Keratinocyte (primary cell): Measurements from ENCODE around the gene STUB1. TPM values are rescaled to one million over a fixed set of nuclear protein-coding genes. Genes with fewer than 3 reads are reported as not detected.

Source experiments
- DNase-seq: peaks from one replicate; pipeline ENCODE4 v3.0.0-alpha.2; 2011; ENCODE audit warnings: low read depth, missing footprints, low spot score
- FAIRE-seq: peaks from 2 replicates; lab custom pipeline; 2011; peaks lifted over from hg19 to GRCh38; lab: Jason Lieb, UNC
- H2AFZ ChIP-seq: 2 replicates; pipeline ENCODE4 v1.6.0; 2012; ENCODE audit warnings: low read length, control low read depth, inconsistent platforms; ENCODE audit not compliant: control insufficient read depth
- H3K27ac ChIP-seq: 2 replicates; pipeline ENCODE4 v1.5.1; 2011; ENCODE audit warnings: low read length; ENCODE audit not compliant: control insufficient read depth, insufficient read depth
- H3K27me3 ChIP-seq: 3 replicates; pipeline ENCODE4 v1.6.0; 2011; ENCODE audit warnings: low read length; ENCODE audit not compliant: control insufficient read depth, insufficient read depth; ENCODE audit errors: extremely low read depth
- H3K36me3 ChIP-seq, 2 experiments: 2 replicates in 1 of 2; 3 replicates in 1 of 2; pipeline ENCODE4 v1.5.1; 2011; ENCODE audit warnings: low read length in 2 of 2, mild to moderate bottlenecking in 1 of 2; ENCODE audit not compliant: control insufficient read depth in 2 of 2, insufficient read depth in 2 of 2; ENCODE audit errors: extremely low read depth in 1 of 2
- H3K4me1 ChIP-seq: 3 replicates; pipeline ENCODE4 v1.5.1; 2011; ENCODE audit warnings: low read length; ENCODE audit not compliant: control insufficient read depth, insufficient read depth; ENCODE audit errors: extremely low read depth
- H3K4me2 ChIP-seq: 3 replicates; pipeline ENCODE4 v1.6.0; 2011; ENCODE audit warnings: low read depth, low read length; ENCODE audit not compliant: control insufficient read depth, insufficient read depth; ENCODE audit errors: extremely low read depth
- H3K4me3 ChIP-seq, 3 experiments: fragments of 200-600 bp in 1 of 3; sonication (generic) in 1 of 3; 2 replicates in 2 of 3; 3 replicates in 1 of 3; pipeline ENCODE4 v1.5.1; 2011 to 2016; ENCODE audit warnings: low read length in 3 of 3, mild to moderate bottlenecking in 3 of 3, control low read depth in 2 of 3, inconsistent platforms in 1 of 3, low read depth in 1 of 3, mixed read lengths in 1 of 3, mixed run types in 1 of 3, moderate library complexity in 1 of 3; ENCODE audit not compliant: control insufficient read depth in 2 of 3, insufficient read depth in 2 of 3; ENCODE audit errors: extremely low read depth in 1 of 3
- H3K79me2 ChIP-seq: 2 replicates; pipeline ENCODE4 v1.6.0; 2012; ENCODE audit warnings: low read length; ENCODE audit not compliant: control insufficient read depth, insufficient read depth
- H3K9ac ChIP-seq: 3 replicates; pipeline ENCODE4 v1.6.0; 2011; ENCODE audit warnings: low read length; ENCODE audit not compliant: control insufficient read depth, insufficient read depth; ENCODE audit errors: extremely low read depth
- H3K9me1 ChIP-seq: 3 replicates; pipeline ENCODE4 v1.6.0; 2011; ENCODE audit warnings: low read length; ENCODE audit not compliant: control insufficient read depth, insufficient read depth; ENCODE audit errors: extremely low read depth
- H3K9me3 ChIP-seq: 2 replicates; pipeline ENCODE4 v1.5.1; 2012; ENCODE audit warnings: low read depth, low read length; ENCODE audit not compliant: control insufficient read depth
- H4K20me1 ChIP-seq: 3 replicates; pipeline ENCODE4 v1.6.0; 2011; ENCODE audit warnings: low read length; ENCODE audit not compliant: control insufficient read depth, insufficient read depth; ENCODE audit errors: extremely low read depth
- EZH2 ChIP-seq: IDR thresholded peaks from one replicate; pipeline ENCODE4 v1.6.1; 2012; ENCODE audit warnings: inconsistent platforms, mild to moderate bottlenecking, low read length, moderate library complexity
- dilution Hi-C: fragments of 300-500 bp; cut with MboI; formaldehyde crosslinking; loops from one replicate; pipeline ENCODE4 v1.7.0; 2020; ENCODE audit warnings: low sequenced_read_pairs; ENCODE audit not compliant: extremely low pct_ligation_motif_present
- polyA plus RNA-seq, 5 experiments: library from polyadenylated mRNA; depleted of rRNA in 3 of 5; stranded (reverse) in 3 of 5; stranded (forward) in 1 of 5; unstranded in 1 of 5; fragments of >200 nt; gene quantifications; 1 replicate in 1 of 5; 2 replicates in 3 of 5; 3 replicates in 1 of 5; pipeline versions ENCODE4 v1.2.1 to v1.2.3, GENCODE V29; 2011 to 2012; ENCODE audit warnings: missing spikeins in 2 of 5, low read depth in 1 of 5, low replicate concordance in 1 of 5
- TF ChIP-seq, protein P1 (sequence below), 3 experiments: IDR thresholded peaks in 1 of 3; conservative IDR thresholded peaks in 1 of 3; optimal IDR thresholded peaks in 1 of 3; 2 replicates in 2 of 3; 3 replicates in 1 of 3; pipeline versions ENCODE3 to v1.5.1; 2011; ENCODE audit warnings: low read length in 3 of 3, mild to moderate bottlenecking in 3 of 3, moderate library complexity in 2 of 3, control low read depth in 1 of 3, inconsistent platforms in 1 of 3; ENCODE audit not compliant: insufficient read depth in 2 of 3; ENCODE audit errors: extremely low read depth in 1 of 3

STUB1 gene
- polyA plus RNA-seq, 1 donor (not counting 4 experiments of a cell fraction or from before 2014, with no cell fraction given): 124 TPM

DNA sequence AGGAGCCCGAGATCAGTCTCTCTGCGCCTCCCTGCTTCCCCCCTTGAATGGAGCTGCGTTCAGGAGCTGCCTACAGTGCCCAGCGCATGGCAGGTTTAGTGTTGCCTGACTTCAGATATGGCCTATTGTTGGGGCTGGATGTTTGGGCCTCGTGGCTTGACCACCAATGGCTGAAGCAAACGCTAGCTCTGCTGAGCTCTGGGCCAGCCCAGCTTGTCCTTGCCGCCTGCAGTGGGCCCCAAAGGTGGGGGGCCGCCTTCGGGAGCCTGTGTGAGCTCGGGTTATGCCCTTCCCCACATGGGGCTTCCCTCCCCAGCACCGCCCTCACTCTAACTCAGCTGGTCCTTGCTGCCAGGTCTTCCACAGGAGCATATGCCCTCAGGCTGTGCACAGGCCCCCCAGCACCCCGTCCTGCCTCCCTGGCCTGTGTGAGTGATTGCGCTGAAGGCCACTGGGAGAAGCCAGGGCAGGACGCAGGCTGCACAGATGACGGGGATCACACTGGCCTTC lies 42.1 kb upstream of the STUB1 start:
- Histone ChIP-seq H3K4me3 (no peak overlapping the region), H2AFZ (no peak overlapping the region), H3K4me2 (no peak overlapping the region), H3K4me1 (peaks cover 13% of the 10 kb centered on the region), H3K9me3 (no peaks in the 10 kb centered on the region), H3K79me2 (peaks cover 8% of the 10 kb centered on the region), H3K36me3 (peaks cover 2 to 10% of the 10 kb centered on the region in 2 experiments), H3K9me1 (peaks cover 2% of the 10 kb centered on the region), H3K27ac (no peak overlapping the region), H3K9ac (no peak overlapping the region), H4K20me1 (no peaks in the 10 kb centered on the region), H3K27me3 (no peaks in the 10 kb centered on the region)
- dilution Hi-C loops: no loop called here
- TF ChIP-seq, protein P1, sequence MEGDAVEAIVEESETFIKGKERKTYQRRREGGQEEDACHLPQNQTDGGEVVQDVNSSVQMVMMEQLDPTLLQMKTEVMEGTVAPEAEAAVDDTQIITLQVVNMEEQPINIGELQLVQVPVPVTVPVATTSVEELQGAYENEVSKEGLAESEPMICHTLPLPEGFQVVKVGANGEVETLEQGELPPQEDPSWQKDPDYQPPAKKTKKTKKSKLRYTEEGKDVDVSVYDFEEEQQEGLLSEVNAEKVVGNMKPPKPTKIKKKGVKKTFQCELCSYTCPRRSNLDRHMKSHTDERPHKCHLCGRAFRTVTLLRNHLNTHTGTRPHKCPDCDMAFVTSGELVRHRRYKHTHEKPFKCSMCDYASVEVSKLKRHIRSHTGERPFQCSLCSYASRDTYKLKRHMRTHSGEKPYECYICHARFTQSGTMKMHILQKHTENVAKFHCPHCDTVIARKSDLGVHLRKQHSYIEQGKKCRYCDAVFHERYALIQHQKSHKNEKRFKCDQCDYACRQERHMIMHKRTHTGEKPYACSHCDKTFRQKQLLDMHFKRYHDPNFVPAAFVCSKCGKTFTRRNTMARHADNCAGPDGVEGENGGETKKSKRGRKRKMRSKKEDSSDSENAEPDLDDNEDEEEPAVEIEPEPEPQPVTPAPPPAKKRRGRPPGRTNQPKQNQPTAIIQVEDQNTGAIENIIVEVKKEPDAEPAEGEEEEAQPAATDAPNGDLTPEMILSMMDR (optimal IDR thresholded peaks at IDR 0.05 in 1 of 3, IDR thresholded peaks at IDR 0.05 in 1 of 3, conservative IDR thresholded peaks at IDR 0.05 in 1 of 3; ENCODE audit: extremely low read depth in 1 of 3, insufficient read depth in 2 of 3, low read length in 3 of 3): no peak
- TF ChIP-seq EZH2: no peak
- FAIRE-seq: no peak
- no peak for DNase-seq

DNA sequence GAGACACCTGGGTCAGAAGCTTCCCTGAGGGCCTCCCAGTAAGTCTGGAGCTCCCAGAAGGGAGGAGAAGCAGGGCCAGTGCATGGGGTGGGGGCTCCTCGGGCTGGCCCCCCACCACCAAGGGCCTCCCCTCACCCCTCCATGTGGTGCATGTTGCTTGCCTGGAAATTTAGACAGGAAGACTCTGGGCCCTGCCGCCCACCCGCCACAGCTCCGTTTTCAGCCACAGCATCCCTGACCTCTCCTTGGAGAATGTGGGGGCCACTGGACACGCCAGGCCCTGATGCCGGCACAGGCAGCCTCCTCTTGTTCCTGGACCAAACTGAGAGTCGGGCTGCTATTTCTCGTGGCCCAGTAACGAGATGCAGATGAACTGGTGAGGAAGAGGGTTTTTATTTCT lies 41.4 kb upstream of the STUB1 start:
- Histone ChIP-seq H3K27ac (no peak overlapping the region), H3K4me3 (no peak overlapping the region), H3K9ac (no peak overlapping the region), H3K4me2 (no peak overlapping the region), H3K79me2 (peaks cover 8% of the 10 kb centered on the region), H3K4me1 (peaks cover 13% of the 10 kb centered on the region), H3K27me3 (no peaks in the 10 kb centered on the region), H4K20me1 (no peaks in the 10 kb centered on the region), H3K9me3 (no peaks in the 10 kb centered on the region), H3K36me3 (peaks cover 2 to 3% of the 10 kb centered on the region in 2 experiments), H3K9me1 (peaks cover 2% of the 10 kb centered on the region), H2AFZ (no peak overlapping the region)
- dilution Hi-C loops: no loop called here
- TF ChIP-seq EZH2: no peak
- TF ChIP-seq, protein P1 (optimal IDR thresholded peaks at IDR 0.05 in 1 of 3, IDR thresholded peaks at IDR 0.05 in 1 of 3, conservative IDR thresholded peaks at IDR 0.05 in 1 of 3; ENCODE audit: extremely low read depth in 1 of 3, insufficient read depth in 2 of 3, low read length in 3 of 3): no peak
- DNase-seq: no peak
- FAIRE-seq: no peak
